Natural killer cell (primary cell): Measurements from ENCODE around the gene ZBTB21. TPM values are rescaled to one million over a fixed set of nuclear protein-coding genes. Genes with fewer than 3 reads are reported as not detected.

Experiments
- ATAC-seq, 3 donors: fragments of 150-1000 bp in 2 of 3; fragments of 200-7000 bp in 1 of 3; cut with Tn5 transposase; 1 replicate in 1 of 3; 2 replicates in 2 of 3; pipeline ENCODE4 v1.10.0; 2021; ENCODE audit warnings: mild to moderate bottlenecking in 2 of 3, moderate library complexity in 2 of 3
- DNase-seq, 2 donors: peaks; one replicate each; pipeline versions ENCODE4 v3.0.0 to v3.0.0-alpha.2; 2013 to 2021; ENCODE audit warnings: mixed read lengths in 1 of 2
- H3K27ac ChIP-seq: one replicate; pipeline ENCODE4 v1.5.1; 2013; ENCODE audit warnings: mild to moderate bottlenecking, low read length
- H3K27me3 ChIP-seq: one replicate; pipeline ENCODE4 v1.6.1; 2013; ENCODE audit warnings: low read length; ENCODE audit not compliant: control insufficient read depth, insufficient read depth
- H3K36me3 ChIP-seq: one replicate; pipeline ENCODE4 v1.6.1; 2013; ENCODE audit warnings: low read length; ENCODE audit not compliant: control insufficient read depth, insufficient read depth
- H3K4me1 ChIP-seq: one replicate; pipeline ENCODE4 v1.6.1; 2013; ENCODE audit warnings: low read length; ENCODE audit not compliant: control insufficient read depth, insufficient read depth
- H3K4me3 ChIP-seq: one replicate; pipeline ENCODE4 v1.5.1; 2013; ENCODE audit warnings: low read length
- H3K9me3 ChIP-seq: one replicate; pipeline ENCODE4 v1.6.1; 2013; ENCODE audit warnings: low read length; ENCODE audit not compliant: control insufficient read depth, insufficient read depth
- H3K27ac Mint-ChIP-seq, 2 donors: one replicate each; pipeline ENCODE4 v1.8.0; 2022; ENCODE audit warnings: mild to moderate bottlenecking in 2 of 2, mixed read lengths in 2 of 2, moderate library complexity in 1 of 2
- H3K27me3 Mint-ChIP-seq, 2 donors: one replicate each; pipeline ENCODE4 v1.8.0; 2022; ENCODE audit warnings: low read depth in 2 of 2, mixed read lengths in 2 of 2
- H3K36me3 Mint-ChIP-seq: one replicate; pipeline ENCODE4 v1.8.0; 2022; ENCODE audit warnings: mixed read lengths
- H3K4me1 Mint-ChIP-seq, 2 donors: one replicate each; pipeline ENCODE4 v1.8.0; 2022; ENCODE audit warnings: mixed read lengths in 2 of 2
- H3K4me3 Mint-ChIP-seq: one replicate; pipeline ENCODE4 v1.8.0; 2022; ENCODE audit warnings: mild to moderate bottlenecking, moderate library complexity, mixed read lengths
- H3K9me3 Mint-ChIP-seq, 2 donors: one replicate each; pipeline ENCODE4 v1.8.0; 2022; ENCODE audit warnings: mixed read lengths in 2 of 2
- WGBS: methylation state at CpG from one replicate; pipeline ENCODE4 v1.1.7; 2013; ENCODE audit warnings: missing lambda C conversion rate; ENCODE audit not compliant: insufficient coverage; 5-methylcytosine and 5-hydroxymethylcytosine counted together
- intact Hi-C: fragments of 100-400 bp; cut with micrococcal nuclease; formaldehyde crosslinking; loops from one replicate; pipeline ENCODE4 v1.14.2; 2022
- total RNA-seq, 4 donors: library from RNA; stranded (reverse); fragments of 120-200 nt in 1 of 4; gene quantifications; one replicate each; pipeline versions ENCODE4 v1.2.3 to v1.2.4, GENCODE V29; 2013 to 2022
- TF ChIP-seq, protein P1 (sequence below): fragments of 200-600 bp; IDR thresholded peaks from one replicate; pipeline ENCODE4 v1.8.0; 2022; ENCODE audit warnings: antibody characterized with exemption

The ZBTB21 gene
- total RNA-seq, 3 donors from 2014 or later (not counting 1 experiment from before 2014, with no cell fraction given), result 78.2 to 113 (median 100) TPM

DNA sequence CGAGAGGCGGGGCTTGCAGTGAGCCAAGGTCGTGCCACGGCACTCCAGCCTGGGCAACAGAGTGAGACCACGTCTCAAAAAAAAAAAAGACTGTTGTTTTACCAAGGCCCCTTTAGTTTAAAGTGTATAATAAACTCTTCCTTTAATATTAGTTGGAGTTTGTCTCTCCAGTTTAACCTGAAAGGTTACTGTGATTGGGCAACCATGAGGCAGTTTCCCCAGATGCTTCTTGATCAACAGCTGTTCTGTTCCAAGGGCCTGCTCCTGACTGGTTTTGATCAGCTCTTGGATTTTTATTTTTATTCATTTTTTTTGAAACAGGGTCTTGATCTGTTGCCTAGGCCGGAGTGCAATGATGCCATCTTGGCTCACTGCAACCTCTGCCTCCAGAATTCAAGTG lies 38.3 kb downstream of the ZBTB21 start:
- no peak overlapping the region for H3K4me3 ChIP-seq
- H3K9me3 ChIP-seq, result no peaks in the 10 kb centered on the region
- no peaks in the 10 kb centered on the region for H3K27me3 ChIP-seq
- no peaks in the 10 kb centered on the region for H3K36me3 ChIP-seq
- H3K4me1 ChIP-seq, result peaks cover 8% of the 10 kb centered on the region
- H3K27ac Mint-ChIP-seq, result no peak overlapping the region
- 97% methylated on average over 5 of the region's 6 CpGs for WGBS
- no peak for ATAC-seq
- DNase-seq, result no peak
- TF ChIP-seq, protein P1, sequence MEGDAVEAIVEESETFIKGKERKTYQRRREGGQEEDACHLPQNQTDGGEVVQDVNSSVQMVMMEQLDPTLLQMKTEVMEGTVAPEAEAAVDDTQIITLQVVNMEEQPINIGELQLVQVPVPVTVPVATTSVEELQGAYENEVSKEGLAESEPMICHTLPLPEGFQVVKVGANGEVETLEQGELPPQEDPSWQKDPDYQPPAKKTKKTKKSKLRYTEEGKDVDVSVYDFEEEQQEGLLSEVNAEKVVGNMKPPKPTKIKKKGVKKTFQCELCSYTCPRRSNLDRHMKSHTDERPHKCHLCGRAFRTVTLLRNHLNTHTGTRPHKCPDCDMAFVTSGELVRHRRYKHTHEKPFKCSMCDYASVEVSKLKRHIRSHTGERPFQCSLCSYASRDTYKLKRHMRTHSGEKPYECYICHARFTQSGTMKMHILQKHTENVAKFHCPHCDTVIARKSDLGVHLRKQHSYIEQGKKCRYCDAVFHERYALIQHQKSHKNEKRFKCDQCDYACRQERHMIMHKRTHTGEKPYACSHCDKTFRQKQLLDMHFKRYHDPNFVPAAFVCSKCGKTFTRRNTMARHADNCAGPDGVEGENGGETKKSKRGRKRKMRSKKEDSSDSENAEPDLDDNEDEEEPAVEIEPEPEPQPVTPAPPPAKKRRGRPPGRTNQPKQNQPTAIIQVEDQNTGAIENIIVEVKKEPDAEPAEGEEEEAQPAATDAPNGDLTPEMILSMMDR, result no peak
- no peaks in the 10 kb centered on the region for H3K36me3 Mint-ChIP-seq
- intact Hi-C loops, result no loop called here
- H3K27ac ChIP-seq, result no peak overlapping the region
- no peak overlapping the region for H3K4me3 Mint-ChIP-seq
- H3K27me3 Mint-ChIP-seq, result peaks cover 0 to 3% of the 10 kb centered on the region in 2 donors
- H3K4me1 Mint-ChIP-seq, result no peaks in the 10 kb centered on the region
- no peaks in the 10 kb centered on the region for H3K9me3 Mint-ChIP-seq

DNA sequence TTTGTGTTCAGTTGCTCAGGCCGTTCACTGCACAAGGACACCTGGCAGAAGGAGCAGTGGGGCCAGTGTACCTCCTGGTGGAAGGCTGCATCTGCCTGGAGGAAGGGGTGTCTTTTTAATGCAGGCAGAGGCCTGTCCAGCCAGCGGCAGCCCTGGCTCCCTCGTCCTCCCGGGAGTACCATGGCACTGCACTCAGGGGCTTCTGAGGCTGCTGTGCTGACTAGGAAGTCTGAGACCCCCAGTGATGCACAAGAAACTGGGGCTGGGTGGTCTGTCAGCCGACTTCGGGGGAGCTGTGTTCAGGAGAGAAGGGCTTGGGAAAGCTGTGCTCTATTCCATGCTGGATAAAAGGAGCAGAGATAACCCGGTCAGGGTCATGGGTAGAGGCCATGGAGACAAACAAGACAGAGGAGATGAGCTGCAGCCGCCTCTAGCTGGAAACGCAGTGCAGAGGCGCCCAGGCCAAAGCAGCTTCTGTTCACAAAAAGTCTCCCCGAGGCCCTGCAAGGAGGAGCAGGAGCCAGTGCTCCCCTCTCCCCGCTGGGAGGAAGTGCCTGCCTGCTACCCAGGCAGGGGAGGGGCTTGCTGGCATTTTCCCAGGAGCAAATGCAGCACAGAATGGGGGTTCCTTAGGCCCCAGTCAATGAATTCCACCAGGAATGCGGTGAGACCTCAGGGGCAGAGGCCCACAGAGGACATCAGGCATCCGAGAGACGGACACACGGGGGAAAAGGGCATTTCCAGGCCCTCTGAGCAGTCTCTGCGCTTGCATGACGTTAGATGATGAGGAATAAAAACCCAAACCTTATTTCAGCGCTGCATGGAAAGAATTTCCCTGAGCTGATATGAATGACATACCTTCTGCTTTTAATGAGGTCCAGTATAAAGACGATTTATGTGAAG lies 39.2 kb downstream of the ZBTB21 start:
- TF ChIP-seq, protein P1, result no peak
- no peak overlapping the region for H3K4me3 Mint-ChIP-seq
- DNase-seq (no peak), ATAC-seq (no peak)
- no peaks in the 10 kb centered on the region for H3K36me3 Mint-ChIP-seq
- H3K9me3 Mint-ChIP-seq, result no peaks in the 10 kb centered on the region
- Histone ChIP-seq H3K4me1 (peaks cover 8% of the 10 kb centered on the region), H3K4me3 (no peak overlapping the region), H3K27me3 (no peaks in the 10 kb centered on the region), H3K9me3 (no peaks in the 10 kb centered on the region), H3K27ac (no peak overlapping the region), H3K36me3 (no peaks in the 10 kb centered on the region)
- 82% methylated on average over 20 of the region's 20 CpGs for WGBS
- no peak overlapping the region for H3K27ac Mint-ChIP-seq
- intact Hi-C loops, result no loop called here
- H3K4me1 Mint-ChIP-seq, result no peaks in the 10 kb centered on the region
- H3K27me3 Mint-ChIP-seq, result peaks cover 0 to 6% of the 10 kb centered on the region in 2 donors

DNA sequence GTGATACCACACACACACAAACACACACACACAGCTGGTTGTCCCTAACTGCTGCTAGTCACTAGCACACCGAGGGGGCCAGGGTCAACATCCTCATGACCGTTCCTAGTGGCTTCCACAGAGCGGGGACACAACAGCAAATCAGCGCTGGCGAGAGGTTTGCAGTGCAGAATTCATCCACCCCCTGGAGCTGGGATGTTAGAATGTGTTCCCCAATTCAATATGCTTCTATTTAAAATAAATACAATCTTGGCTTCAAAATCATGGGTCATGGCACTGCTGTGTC lies 40.1 kb downstream of the ZBTB21 start:
- 91% methylated on average over 5 of the region's 5 CpGs for WGBS
- Mint-ChIP-seq H3K36me3 (no peaks in the 10 kb centered on the region), H3K9me3 (no peaks in the 10 kb centered on the region), H3K4me3 (no peak overlapping the region), H3K27me3 (peaks cover 0 to 13% of the 10 kb centered on the region in 2 donors), H3K27ac (no peak overlapping the region), H3K4me1 (no peaks in the 10 kb centered on the region)
- no peaks in the 10 kb centered on the region for H3K27me3 ChIP-seq
- H3K4me3 ChIP-seq, result no peak overlapping the region
- no peak overlapping the region for H3K27ac ChIP-seq
- no peak for ATAC-seq
- TF ChIP-seq, protein P1, result no peak
- no peaks in the 10 kb centered on the region for H3K36me3 ChIP-seq
- H3K4me1 ChIP-seq, result peaks cover 8% of the 10 kb centered on the region
- no peaks in the 10 kb centered on the region for H3K9me3 ChIP-seq
- DNase-seq, result no peak
- intact Hi-C loops, result no loop called here

DNA sequence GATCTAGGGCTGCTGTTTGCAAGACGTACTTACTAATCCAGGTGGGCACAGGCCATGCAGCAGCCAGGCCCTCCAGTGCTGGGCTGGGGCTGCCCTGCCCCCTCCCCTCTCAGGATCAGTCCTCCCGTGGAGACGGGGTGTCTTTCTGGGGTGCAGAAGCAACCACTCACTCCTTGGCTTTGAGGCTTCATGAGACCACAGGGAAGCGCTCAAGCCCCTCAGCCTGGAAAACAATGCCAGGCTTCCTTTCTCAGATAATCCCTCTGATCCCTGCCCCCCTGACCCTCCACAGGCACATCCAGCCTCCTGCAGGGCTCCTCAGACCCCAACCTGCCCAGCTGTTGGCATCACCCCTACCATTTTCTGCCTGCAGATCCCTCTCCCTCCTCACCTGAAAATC lies 42.5 kb downstream of the ZBTB21 start:
- ATAC-seq, result no peak
- DNase-seq, result no peak

More for the DNA sequence above, 42.5 kb downstream of the ZBTB21 start:
- no peaks in the 10 kb centered on the region for H3K36me3 ChIP-seq
- no peak overlapping the region for H3K27ac ChIP-seq
- Mint-ChIP-seq H3K36me3 (no peaks in the 10 kb centered on the region), H3K27me3 (peaks cover 0 to 12% of the 10 kb centered on the region in 2 donors), H3K27ac (no peak overlapping the region), H3K4me1 (no peaks in the 10 kb centered on the region), H3K9me3 (no peaks in the 10 kb centered on the region), H3K4me3 (no peak overlapping the region)
- 88% methylated on average over 4 of the region's 4 CpGs for WGBS
- TF ChIP-seq, protein P1, result no peak
- no peaks in the 10 kb centered on the region for H3K27me3 ChIP-seq
- no peak overlapping the region for H3K4me3 ChIP-seq
- no peaks in the 10 kb centered on the region for H3K9me3 ChIP-seq
- no peaks in the 10 kb centered on the region for H3K4me1 ChIP-seq
- intact Hi-C loops, result no loop called here
